Transverse colon (tissue), 4 donors: ENCODE data around the gene SEMA4A. TPM values are rescaled to one million over a fixed set of nuclear protein-coding genes. Genes with fewer than 3 reads are reported as not detected.

Experiments used
- DNase-seq: peaks from one replicate; pipeline ENCODE4 v3.0.0-alpha.2; 2019
- H3K27ac ChIP-seq, 4 donors: fragments of 200-600 bp; sonication (generic); 2 replicates each; pipeline ENCODE4 v1.5.1; 2016 to 2018; ENCODE audit warnings: inconsistent platforms in 4 of 4
- H3K27me3 ChIP-seq: fragments of 200-600 bp; sonication (generic); 2 replicates; pipeline ENCODE4 v1.5.1; 2017; ENCODE audit warnings: inconsistent platforms
- H3K36me3 ChIP-seq, 4 donors: fragments of 200-600 bp; sonication (generic); 2 replicates each; pipeline ENCODE4 v1.5.1; 2017 to 2019; ENCODE audit warnings: inconsistent platforms in 4 of 4
- H3K4me1 ChIP-seq, 4 donors: fragments of 200-600 bp; sonication (generic); 2 replicates each; pipeline ENCODE4 v1.5.1; 2017 to 2020; ENCODE audit warnings: inconsistent platforms in 4 of 4
- H3K4me3 ChIP-seq, 4 donors: fragments of 200-600 bp; sonication (generic); 1 replicate in 1 of 4; 2 replicates in 3 of 4; pipeline versions ENCODE4 v1.5.1 to v1.6.1; 2017 to 2019; ENCODE audit warnings: inconsistent platforms in 4 of 4
- H3K9me3 ChIP-seq, 2 donors: fragments of 200-600 bp; sonication (generic); 2 replicates each; pipeline ENCODE4 v1.5.1; 2017 to 2019; ENCODE audit warnings: inconsistent platforms in 2 of 2
- CTCF ChIP-seq, 5 experiments: fragments of 200-600 bp in 3 of 5; fragments of 450-650 bp in 2 of 5; sonication (generic) in 3 of 5; IDR thresholded peaks; 1 replicate in 2 of 5; 2 replicates in 3 of 5; pipeline ENCODE4 v1.5.1; 2016 to 2017; ENCODE audit warnings: antibody characterized with exemption in 5 of 5, inconsistent platforms in 3 of 5, mild to moderate bottlenecking in 2 of 5, moderate library complexity in 1 of 5
- EP300 ChIP-seq: sonication (generic); formaldehyde crosslinking; IDR thresholded peaks from one replicate; pipeline ENCODE4 v1.6.1; 2017; ENCODE audit warnings: antibody characterized with exemption, low read depth
- POLR2A ChIP-seq: fragments of 450-650 bp; IDR thresholded peaks from one replicate; pipeline ENCODE4 v1.6.1; 2016; ENCODE audit warnings: antibody characterized with exemption, mild to moderate bottlenecking, moderate library complexity
- POLR2AphosphoS5 ChIP-seq, 3 donors: sonication (generic); formaldehyde crosslinking; IDR thresholded peaks; one replicate each; pipeline ENCODE4 v1.6.1; 2016; ENCODE audit warnings: antibody characterized with exemption in 3 of 3
- WGBS, 2 donors: methylation state at CpG; one replicate each; pipeline ENCODE4 v1.1.5; 2018; ENCODE audit warnings: low coverage in 1 of 2; 5-methylcytosine and 5-hydroxymethylcytosine counted together
- in situ Hi-C, 4 donors: fragments of 200-750 bp; cut with MboI; loops; one replicate each; pipeline versions ENCODE4 v1.15.0 to v1.15.1; 2017; ENCODE audit warnings: low sequenced_read_pairs in 3 of 4, low pct_ligation_motif_present in 1 of 4, low pct_unique_long_range_greater_than_20kb in 1 of 4
- intact Hi-C: fragments of 100-400 bp; cut with DNase I; formaldehyde crosslinking; loops from one replicate; pipeline ENCODE4 v1.15.1; 2023; ENCODE audit warnings: low total_unique reads
- total RNA-seq, 4 donors: library from RNA; depleted of rRNA; stranded (reverse); fragments of >200 nt; gene quantifications; one replicate each; pipeline ENCODE4 v1.1.0, GENCODE V29; 2016

The SEMA4A gene
- total RNA-seq, 4 donors from 2014 or later = 2.6 to 6.0 (median 4.8) TPM; not detected in 1

- TF ChIP-seq POLR2A = peak; percentile 33
- TF ChIP-seq POLR2AphosphoS5 (IDR thresholded peaks at IDR 0.05) = peak in 1 of 3 donors; percentile 68
- peak; percentile 43 to 61 (median 56) for TF ChIP-seq CTCF (IDR thresholded peaks at IDR 0.05)
- TF ChIP-seq EP300 = no peak
- WGBS, 2 donors = 52 to 53% methylated on average over 6 to 15 of the region's 20 CpGs
- Histone ChIP-seq H3K9me3 (no peaks in the 10 kb centered on the region), H3K4me3 (no peak overlapping the region), H3K27ac (peak overlapping the region; percentile 21 to 82 (median 62)), H3K36me3 (peaks cover 0 to 34% (median 16%) of the 10 kb centered on the region in 4 donors), H3K27me3 (no peaks in the 10 kb centered on the region), H3K4me1 (peaks cover 0 to 20% (median 12%) of the 10 kb centered on the region in 4 donors)
- intact Hi-C loops = no loop called here
- DNase-seq = no peak
- in situ Hi-C loops = loop anchor here in 1 of 4 donors (5.0 kb wide), 1 partner anchor 81 kb away; no protein-coding TSS in a partner anchor
Measured at GRCh38 chr1:156140879-156141707, 12.3 kb upstream of the SEMA4A start.

GRCh38 chr1:156143765-156144489 is 9.5 kb upstream of the SEMA4A start:
- H3K36me3 ChIP-seq = peaks cover 0 to 5% (median 2%) of the 10 kb centered on the region in 4 donors
- intact Hi-C loops (no loop called here), in situ Hi-C loops (loop anchor here in 1 of 4 donors (5.0 kb wide), 1 partner anchor 78 kb away; no protein-coding TSS in a partner anchor)
- peaks cover 12 to 31% (median 20%) of the 10 kb centered on the region in 4 donors for H3K4me1 ChIP-seq
- H3K4me3 ChIP-seq = no peak overlapping the region
- WGBS, 2 donors = 31 to 61% methylated on average over 3 to 11 of the region's 11 CpGs
- no peaks in the 10 kb centered on the region for H3K9me3 ChIP-seq
- H3K27me3 ChIP-seq = no peaks in the 10 kb centered on the region
- TF ChIP-seq CTCF (IDR thresholded peaks at IDR 0.05) (no peak), POLR2AphosphoS5 (IDR thresholded peaks at IDR 0.05) (peak in 1 of 3 donors; percentile 15)
- DNase-seq = no peak
- peak overlapping the region in 1 of 4 donors; percentile 18 for H3K27ac ChIP-seq

GRCh38 chr1:156144742-156145141 is 8.6 kb upstream of the SEMA4A start:
- no peak for DNase-seq
- in situ Hi-C loops = loop anchor here (5.0 kb wide), 2 partner anchors 78 to 83 kb away; no protein-coding TSS in a partner anchor
- H3K27me3 ChIP-seq = no peaks in the 10 kb centered on the region
- no peak for TF ChIP-seq CTCF (IDR thresholded peaks at IDR 0.05)
- no peak for TF ChIP-seq POLR2A
- no peak for TF ChIP-seq EP300
- peak in 1 of 3 donors; percentile 7 for TF ChIP-seq POLR2AphosphoS5 (IDR thresholded peaks at IDR 0.05)
- no peaks in the 10 kb centered on the region for H3K9me3 ChIP-seq
- intact Hi-C loops = no loop called here
- WGBS, 2 donors = 59% methylated on average over 5 of the region's 5 CpGs; no CpG with 5 or more reads in 1 of the 2 donors
- H3K36me3 ChIP-seq = no peaks in the 10 kb centered on the region
- no peak overlapping the region for H3K27ac ChIP-seq
- H3K4me3 ChIP-seq = no peak overlapping the region
- H3K4me1 ChIP-seq = peaks cover 12 to 31% (median 20%) of the 10 kb centered on the region in 4 donors

- WGBS, 2 donors = 33 to 58% methylated on average over 1 to 2 of the region's 2 CpGs
- intact Hi-C loops = loop anchor here (2.0 kb wide), 1 partner anchor 79 kb away; no protein-coding TSS in a partner anchor
- in situ Hi-C loops = loop anchor here in 3 of 4 donors (5.0 kb wide), 2 partner anchors 77 to 82 kb away; no protein-coding TSS in a partner anchor
- Histone ChIP-seq H3K9me3 (no peaks in the 10 kb centered on the region), H3K4me1 (peaks cover 12 to 26% (median 18%) of the 10 kb centered on the region in 4 donors), H3K27me3 (no peaks in the 10 kb centered on the region), H3K4me3 (no peak overlapping the region), H3K27ac (peak overlapping the region in 1 of 4 donors; percentile 36), H3K36me3 (no peaks in the 10 kb centered on the region)
- no peak for DNase-seq
- TF ChIP-seq EP300 (no peak), CTCF (IDR thresholded peaks at IDR 0.05) (no peak), POLR2AphosphoS5 (IDR thresholded peaks at IDR 0.05) (no peak), POLR2A (no peak)
Measured at GRCh38 chr1:156145650-156146019, 7.8 kb upstream of the SEMA4A start.
